Measurements from ENCODE around the gene TICRR.

TICRR gene

DNA sequence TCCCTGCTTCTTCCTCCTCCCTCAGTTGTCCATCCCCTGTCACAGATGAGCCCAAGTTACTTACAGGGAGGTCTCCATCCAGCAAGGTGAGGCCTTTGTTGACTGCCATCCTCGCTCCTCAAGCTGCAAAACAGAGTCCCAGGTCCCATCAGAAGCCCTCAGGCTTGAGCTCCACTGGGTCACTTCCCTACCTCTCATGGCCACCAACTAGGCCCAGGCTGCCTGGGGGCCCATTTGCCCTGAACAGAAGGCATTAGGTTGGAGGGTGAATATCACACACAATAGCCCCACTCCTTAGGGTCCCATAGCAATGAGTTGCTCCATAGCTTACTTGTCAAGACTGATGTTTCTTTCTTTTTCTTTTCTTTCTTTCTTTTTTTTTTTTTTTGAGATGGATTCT lies 102.1 kb downstream of the TICRR start:
- DNase-seq (ENCODE audit: low spot score) = no peak

All from CD4-positive, alpha-beta T cell treated with Interleukin-2 at 100 ng/mL for 4 hours (primary cell).